Spinal cord (tissue), 10 donors: Measurements from ENCODE around the gene C4B. TPM values are rescaled to one million over a fixed set of nuclear protein-coding genes. Genes with fewer than 3 reads are reported as not detected.
"Not testable (repeated sequence)": the region's sequence is repeated elsewhere in the genome, so short reads cannot be mapped to it uniquely, and the experiment has no call there.

Source experiments
- DNase-seq, 6 donors: peaks; one replicate each; pipeline versions ENCODE4 v3.0.0 to v3.0.0-alpha.2; 2013 to 2015; ENCODE audit warnings: low spot score in 6 of 6, low read depth in 4 of 6
- H3K27ac ChIP-seq: one replicate; pipeline ENCODE4 v1.5.1; 2013; ENCODE audit warnings: low read depth, low read length, control low read depth
- H3K27me3 ChIP-seq: one replicate; pipeline ENCODE4 v1.6.1; 2013; ENCODE audit warnings: low read length; ENCODE audit not compliant: control insufficient read depth, insufficient read depth
- H3K36me3 ChIP-seq: one replicate; pipeline ENCODE4 v1.6.1; 2013; ENCODE audit warnings: low read length; ENCODE audit not compliant: control insufficient read depth, insufficient read depth
- H3K4me1 ChIP-seq: one replicate; pipeline ENCODE4 v1.6.1; 2013; ENCODE audit warnings: low read length; ENCODE audit not compliant: control insufficient read depth, insufficient read depth
- H3K4me3 ChIP-seq: one replicate; pipeline ENCODE4 v1.5.1; 2013; ENCODE audit warnings: low read depth, low read length, control low read depth
- H3K9me3 ChIP-seq: one replicate; pipeline ENCODE4 v1.6.1; 2013; ENCODE audit warnings: low read length; ENCODE audit not compliant: control insufficient read depth, insufficient read depth
- WGBS: methylation state at CpG from one replicate; pipeline ENCODE4 v1.1.5; 2013; ENCODE audit warnings: missing lambda C conversion rate; ENCODE audit not compliant: insufficient coverage; 5-methylcytosine and 5-hydroxymethylcytosine counted together
- polyA plus RNA-seq, 2 donors: library from polyadenylated mRNA; unstranded; fragments of 120-200 nt; gene quantifications; one replicate each; pipeline ENCODE4 v1.2.1, GENCODE V29; 2013; ENCODE audit not compliant: insufficient read length in 2 of 2
- total RNA-seq, 2 donors: library from RNA; depleted of rRNA in 1 of 2; stranded (reverse); fragments of 120-200 nt in 1 of 2; fragments of >200 nt in 1 of 2; gene quantifications; one replicate each; pipeline versions ENCODE4 v1.2.3 to v1.2.4, GENCODE V29; 2013 to 2014
- donor health status: healthy.

Gene C4B
- total and polyA plus RNA-seq, 4 donors, result 52.1 to 113 (median 70.1) TPM

GRCh38 chr6:32004864-32005537 lies 9.6 kb upstream of the C4B start:
- DNase-seq, H3K36me3 ChIP-seq, H3K4me1 ChIP-seq, H3K27me3 ChIP-seq, H3K4me3 ChIP-seq, H3K9me3 ChIP-seq, H3K27ac ChIP-seq: not testable (repeated sequence)
- WGBS, result 81% methylated on average over 7 of the region's 13 CpGs

GRCh38 chr6:32005538-32005880 lies 9.1 kb upstream of the C4B start:
- not testable (repeated sequence) for H3K27ac ChIP-seq, DNase-seq, H3K4me1 ChIP-seq, H3K27me3 ChIP-seq, H3K36me3 ChIP-seq, H3K9me3 ChIP-seq, H3K4me3 ChIP-seq
- WGBS, result 89% methylated on average over 5 of the region's 9 CpGs

- H3K36me3 ChIP-seq, H3K27me3 ChIP-seq, H3K9me3 ChIP-seq, DNase-seq, H3K4me3 ChIP-seq, H3K27ac ChIP-seq, H3K4me1 ChIP-seq: not testable (repeated sequence)
- 100% methylated on average over 2 of the region's 8 CpGs for WGBS
Measured at GRCh38 chr6:32005991-32006529, 8.5 kb upstream of the C4B start.

- not testable (repeated sequence) for H3K36me3 ChIP-seq, H3K9me3 ChIP-seq, H3K4me1 ChIP-seq, H3K4me3 ChIP-seq, H3K27me3 ChIP-seq, DNase-seq, H3K27ac ChIP-seq
- 75% methylated on average over 6 of the region's 12 CpGs for WGBS
Measured at GRCh38 chr6:32007086-32007485, 7.5 kb upstream of the C4B start.

GRCh38 chr6:32008037-32008436 lies 6.6 kb upstream of the C4B start:
- H3K9me3 ChIP-seq, H3K27ac ChIP-seq, H3K4me1 ChIP-seq, H3K27me3 ChIP-seq, H3K36me3 ChIP-seq, H3K4me3 ChIP-seq, DNase-seq: not testable (repeated sequence)
- no CpG with 5 or more reads among the region's 24 CpGs for WGBS

- DNase-seq, H3K27ac ChIP-seq, H3K36me3 ChIP-seq, H3K4me1 ChIP-seq, H3K4me3 ChIP-seq, H3K27me3 ChIP-seq, H3K9me3 ChIP-seq: not testable (repeated sequence)
- 39% methylated on average over 4 of the region's 12 CpGs for WGBS
Measured at GRCh38 chr6:32008616-32009015, 6.0 kb upstream of the C4B start.

GRCh38 chr6:32009537-32009936 lies 5.1 kb upstream of the C4B start:
- not testable (repeated sequence) for H3K27ac ChIP-seq, H3K36me3 ChIP-seq, DNase-seq, H3K4me1 ChIP-seq, H3K9me3 ChIP-seq, H3K4me3 ChIP-seq, H3K27me3 ChIP-seq
- WGBS, result 88% methylated on average over 1 of the region's 12 CpGs

GRCh38 chr6:32010856-32011530 lies 3.6 kb upstream of the C4B start:
- H3K36me3 ChIP-seq, H3K9me3 ChIP-seq, DNase-seq, H3K4me1 ChIP-seq, H3K27ac ChIP-seq, H3K4me3 ChIP-seq, H3K27me3 ChIP-seq: not testable (repeated sequence)
- no CpG with 5 or more reads among the region's 27 CpGs for WGBS

- not testable (repeated sequence) for H3K27ac ChIP-seq, H3K27me3 ChIP-seq, DNase-seq, H3K4me1 ChIP-seq, H3K36me3 ChIP-seq, H3K9me3 ChIP-seq, H3K4me3 ChIP-seq
- WGBS, result 53% methylated on average over 6 of the region's 17 CpGs
Measured at GRCh38 chr6:32012941-32013617, 1.5 kb upstream of the C4B start.

- DNase-seq, H3K9me3 ChIP-seq, H3K4me1 ChIP-seq, H3K36me3 ChIP-seq, H3K27ac ChIP-seq, H3K4me3 ChIP-seq, H3K27me3 ChIP-seq: not testable (repeated sequence)
- no CpG with 5 or more reads among the region's 5 CpGs for WGBS
Measured at GRCh38 chr6:32013738-32014137, 857 bp upstream of the C4B start.
